ENCODE results near the gene GGA3.

DNA sequence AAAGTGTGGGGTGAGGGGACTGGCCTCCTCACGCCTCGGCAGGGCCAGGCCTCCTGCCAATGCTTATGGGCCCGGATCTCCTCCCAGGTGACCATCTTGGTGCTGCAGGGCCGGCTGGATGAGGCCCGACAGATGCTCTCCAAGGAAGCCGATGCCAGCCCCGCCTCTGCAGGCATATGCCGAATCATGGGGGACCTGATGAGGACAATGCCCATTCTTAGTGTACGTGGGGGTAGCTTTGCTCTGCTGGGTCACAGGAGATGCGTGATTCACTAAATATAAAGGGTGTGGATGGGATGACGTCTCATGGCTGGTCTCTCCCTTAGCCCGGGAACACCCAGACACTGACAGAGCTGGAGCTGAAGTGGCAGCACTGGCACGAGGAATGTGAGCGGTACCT, 36.4 kb downstream of the GGA3 start:
- TF ChIP-seq EP300 (IDR thresholded peaks at IDR 0.05; ENCODE audit: borderline replicate concordance), result no peak
- TF ChIP-seq ZBTB7A (IDR thresholded peaks at IDR 0.05; ENCODE audit: low read depth), result no peak
- TF ChIP-seq EGR1 (IDR thresholded peaks at IDR 0.05), result no peak
- TF ChIP-seq, protein P1, sequence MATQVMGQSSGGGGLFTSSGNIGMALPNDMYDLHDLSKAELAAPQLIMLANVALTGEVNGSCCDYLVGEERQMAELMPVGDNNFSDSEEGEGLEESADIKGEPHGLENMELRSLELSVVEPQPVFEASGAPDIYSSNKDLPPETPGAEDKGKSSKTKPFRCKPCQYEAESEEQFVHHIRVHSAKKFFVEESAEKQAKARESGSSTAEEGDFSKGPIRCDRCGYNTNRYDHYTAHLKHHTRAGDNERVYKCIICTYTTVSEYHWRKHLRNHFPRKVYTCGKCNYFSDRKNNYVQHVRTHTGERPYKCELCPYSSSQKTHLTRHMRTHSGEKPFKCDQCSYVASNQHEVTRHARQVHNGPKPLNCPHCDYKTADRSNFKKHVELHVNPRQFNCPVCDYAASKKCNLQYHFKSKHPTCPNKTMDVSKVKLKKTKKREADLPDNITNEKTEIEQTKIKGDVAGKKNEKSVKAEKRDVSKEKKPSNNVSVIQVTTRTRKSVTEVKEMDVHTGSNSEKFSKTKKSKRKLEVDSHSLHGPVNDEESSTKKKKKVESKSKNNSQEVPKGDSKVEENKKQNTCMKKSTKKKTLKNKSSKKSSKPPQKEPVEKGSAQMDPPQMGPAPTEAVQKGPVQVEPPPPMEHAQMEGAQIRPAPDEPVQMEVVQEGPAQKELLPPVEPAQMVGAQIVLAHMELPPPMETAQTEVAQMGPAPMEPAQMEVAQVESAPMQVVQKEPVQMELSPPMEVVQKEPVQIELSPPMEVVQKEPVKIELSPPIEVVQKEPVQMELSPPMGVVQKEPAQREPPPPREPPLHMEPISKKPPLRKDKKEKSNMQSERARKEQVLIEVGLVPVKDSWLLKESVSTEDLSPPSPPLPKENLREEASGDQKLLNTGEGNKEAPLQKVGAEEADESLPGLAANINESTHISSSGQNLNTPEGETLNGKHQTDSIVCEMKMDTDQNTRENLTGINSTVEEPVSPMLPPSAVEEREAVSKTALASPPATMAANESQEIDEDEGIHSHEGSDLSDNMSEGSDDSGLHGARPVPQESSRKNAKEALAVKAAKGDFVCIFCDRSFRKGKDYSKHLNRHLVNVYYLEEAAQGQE (IDR thresholded peaks at IDR 0.05; ENCODE audit: low read depth), result no peak
- TF ChIP-seq CREB1 (IDR thresholded peaks at IDR 0.05; ENCODE audit: low read depth), result no peak
- TF ChIP-seq RAD21 (IDR thresholded peaks at IDR 0.05; ENCODE audit: low read depth), result no peak
- no peak for TF ChIP-seq USF1 (IDR thresholded peaks at IDR 0.05)
